ENCODE results near the gene GOT1. TPM values are rescaled to one million over a fixed set of nuclear protein-coding genes. Genes with fewer than 3 reads are reported as not detected.

GOT1 gene
- total RNA-seq, 2 experiments from 2014 or later = 3.5 to 5.7 TPM

- CTCF ChIA-PET = interaction anchor here (3.4 kb wide), 1 partner anchor 9 kb away, joined by 7 read pairs; no protein-coding TSS in a partner anchor
- Histone ChIP-seq H3K4me3 (ENCODE audit: low read length) (no peak overlapping the region), H3K9me3 (ENCODE audit: control insufficient read depth in 1 of 2, insufficient read depth in 1 of 2, low read length in 2 of 2) (no peaks in the 10 kb centered on the region), H3K4me1 (ENCODE audit: insufficient read depth, low read length) (peaks cover 17% of the 10 kb centered on the region), H3K36me3 (ENCODE audit: insufficient read depth, low read length) (peaks cover 2% of the 10 kb centered on the region), H3K27me3 (ENCODE audit: control insufficient read depth in 1 of 2, insufficient read depth in 2 of 2, low read length in 2 of 2) (no peaks in the 10 kb centered on the region), H3K27ac (ENCODE audit: low read depth in 1 of 2, low read length in 2 of 2) (no peak overlapping the region)
- DNase-seq = no peak
- H3K4me1 Mint-ChIP-seq (ENCODE audit: low read depth) = peaks cover 26% of the 10 kb centered on the region
- TF ChIP-seq CTCF (IDR thresholded peaks at IDR 0.05) = no peak
- no peak overlapping the region for H3K27ac Mint-ChIP-seq
- H3K9me3 Mint-ChIP-seq = no peaks in the 10 kb centered on the region
- intact Hi-C loops (cut with DNase I, micrococcal nuclease) = loop anchor here in 1 of 2 experiments (10.0 kb wide), 3 partner anchors 588 to 1932 kb away; partner anchors contain the start of genes ERLIN1, MMS19 and UBTD1
- no peak overlapping the region for H3K4me3 Mint-ChIP-seq
- POLR2A ChIA-PET = no interaction called here
- H3K36me3 Mint-ChIP-seq (ENCODE audit: low read depth) = peaks cover 49% of the 10 kb centered on the region
- ATAC-seq (ENCODE audit: poor library complexity) = no peak
- no peaks in the 10 kb centered on the region for H3K27me3 Mint-ChIP-seq
Observed at GRCh38 chr10:99426689-99427088, 3.7 kb downstream of the GOT1 start.

GRCh38 chr10:99425204-99425603, 5.2 kb downstream of the GOT1 start:
- no peak overlapping the region for H3K27ac ChIP-seq (ENCODE audit: low read depth in 1 of 2, low read length in 2 of 2)
- H3K4me3 ChIP-seq (ENCODE audit: low read length) = no peak overlapping the region
- intact Hi-C loops (cut with DNase I, micrococcal nuclease) = loop anchor here in 1 of 2 experiments (10.0 kb wide), 3 partner anchors 590 to 1930 kb away; partner anchors contain the start of genes ERLIN1, MMS19 and UBTD1
- peaks cover 5% of the 10 kb centered on the region for H3K36me3 ChIP-seq (ENCODE audit: insufficient read depth, low read length)
- H3K27me3 ChIP-seq (ENCODE audit: control insufficient read depth in 1 of 2, insufficient read depth in 2 of 2, low read length in 2 of 2) = no peaks in the 10 kb centered on the region
- ChIA-PET POLR2A (no interaction called here), CTCF (interaction anchor here (3.4 kb wide), 1 partner anchor 11 kb away, joined by 7 read pairs; no protein-coding TSS in a partner anchor)
- H3K9me3 Mint-ChIP-seq = no peaks in the 10 kb centered on the region
- H3K36me3 Mint-ChIP-seq (ENCODE audit: low read depth) = peaks cover 50% of the 10 kb centered on the region
- no peak for TF ChIP-seq CTCF (IDR thresholded peaks at IDR 0.05)
- no peaks in the 10 kb centered on the region for H3K27me3 Mint-ChIP-seq
- ATAC-seq (ENCODE audit: poor library complexity) (no peak), DNase-seq (no peak)
- peaks cover 9% of the 10 kb centered on the region for H3K4me1 ChIP-seq (ENCODE audit: insufficient read depth, low read length)
- peaks cover 13% of the 10 kb centered on the region for H3K4me1 Mint-ChIP-seq (ENCODE audit: low read depth)
- H3K4me3 Mint-ChIP-seq = peak overlapping the region; percentile 62
- no peaks in the 10 kb centered on the region for H3K9me3 ChIP-seq (ENCODE audit: control insufficient read depth in 1 of 2, insufficient read depth in 1 of 2, low read length in 2 of 2)
- H3K27ac Mint-ChIP-seq = no peak overlapping the region

- intact Hi-C loops (cut with DNase I, micrococcal nuclease) = loop anchor here in 1 of 2 experiments (10.0 kb wide), 3 partner anchors 590 to 1930 kb away; partner anchors contain the start of genes ERLIN1, MMS19 and UBTD1
- no peaks in the 10 kb centered on the region for H3K27me3 ChIP-seq (ENCODE audit: control insufficient read depth in 1 of 2, insufficient read depth in 2 of 2, low read length in 2 of 2)
- H3K27ac ChIP-seq (ENCODE audit: low read depth in 1 of 2, low read length in 2 of 2) = no peak overlapping the region
- Mint-ChIP-seq H3K4me1 (ENCODE audit: low read depth) (peaks cover 8% of the 10 kb centered on the region), H3K9me3 (no peaks in the 10 kb centered on the region), H3K27ac (no peak overlapping the region), H3K4me3 (no peak overlapping the region), H3K36me3 (ENCODE audit: low read depth) (peaks cover 56% of the 10 kb centered on the region), H3K27me3 (no peaks in the 10 kb centered on the region)
- H3K4me1 ChIP-seq (ENCODE audit: insufficient read depth, low read length) = peaks cover 4% of the 10 kb centered on the region
- DNase-seq = no peak
- ChIA-PET CTCF (interaction anchor here (0.9 to 3.4 kb wide), 2 partner anchors 11 kb away, joined by 4 to 7 read pairs; no protein-coding TSS in a partner anchor), POLR2A (no interaction called here)
- H3K9me3 ChIP-seq (ENCODE audit: control insufficient read depth in 1 of 2, insufficient read depth in 1 of 2, low read length in 2 of 2) = no peaks in the 10 kb centered on the region
- peaks cover 11% of the 10 kb centered on the region for H3K36me3 ChIP-seq (ENCODE audit: insufficient read depth, low read length)
- ATAC-seq (ENCODE audit: poor library complexity) = no peak
- H3K4me3 ChIP-seq (ENCODE audit: low read length) = no peak overlapping the region
- no peak for TF ChIP-seq CTCF (IDR thresholded peaks at IDR 0.05)
Observed at GRCh38 chr10:99424656-99425055, 5.8 kb downstream of the GOT1 start.
